ENCODE measurements around the gene ZBTB45. TPM values are rescaled to one million over a fixed set of nuclear protein-coding genes. Genes with fewer than 3 reads are reported as not detected.
A peak's percentile ranks its signal among the peaks of the same experiment; 100 is the strongest.

Gene ZBTB45
- total RNA-seq, 8 experiments from 2014 or later = 6.5 to 15.4 (median 7.7) TPM

DNA sequence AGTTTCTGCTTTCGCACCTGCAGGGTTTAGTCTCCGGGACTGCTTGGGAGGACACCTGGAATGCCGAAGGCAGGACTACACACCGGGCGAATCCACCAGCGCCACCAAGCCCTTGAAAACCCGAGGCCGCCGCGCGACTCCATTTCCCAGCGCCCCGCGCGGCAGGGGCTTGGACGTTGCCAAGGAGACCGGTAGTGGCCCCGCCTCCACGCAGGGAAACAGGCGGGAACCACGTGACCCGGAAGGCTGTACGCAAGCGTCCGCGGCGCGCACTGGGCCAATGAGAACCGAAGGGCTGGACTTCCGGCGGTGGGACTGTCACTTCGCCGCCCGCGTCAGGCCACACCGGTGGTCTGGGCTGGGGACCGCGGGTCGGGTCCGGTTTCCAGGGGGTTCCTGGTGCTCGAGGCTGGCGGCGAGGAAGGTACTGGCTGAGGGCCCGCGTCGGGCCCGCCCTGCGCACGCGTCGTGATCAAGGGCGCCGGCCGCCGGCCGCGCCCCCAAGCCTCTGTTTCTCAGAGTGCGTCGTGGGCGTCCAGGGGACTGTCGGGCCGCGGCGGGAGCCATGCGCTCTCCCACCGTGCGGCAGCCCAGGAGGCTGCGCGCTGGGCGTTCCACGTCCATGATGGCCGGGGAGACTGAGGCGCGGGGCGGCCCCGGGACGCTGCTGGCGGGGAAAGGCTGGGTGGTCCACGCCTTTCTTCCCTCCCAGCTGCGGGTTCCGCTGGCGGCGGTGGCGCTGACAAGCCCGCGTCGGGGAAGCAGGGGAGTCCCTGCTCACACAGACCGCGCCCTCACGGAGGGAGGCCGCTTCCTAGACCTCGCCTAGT, 52.6 kb downstream of the ZBTB45 start, which contains the start of gene ZNF324:
Gene ZNF324 (plus strand): TSS at position 321 of the 830 bp plus-strand sequence. CDS start 2,106 bp downstream, outside the sequence.
- 0% methylated on average over 1 to 11 of the region's 92 CpGs; no CpG with 5 or more reads in 2 of the 10 experiments for WGBS, 10 experiments
- Histone ChIP-seq H3K4me1 (replicated peaks in 1 of 2) (peaks cover 8% of the 10 kb centered on the region in 2 donors), H3K27ac (peak within 1 kb of the TSS; percentile 68 to 70), H3K4me3 (peak within 1 kb of the TSS; percentile 48 to 90 (median 67))
- peak; percentile 83 to 96 (median 94) for ATAC-seq (replicated peaks in 6 of 8)
- in situ Hi-C loops (cut with MboI; ENCODE audit: low pct_unique_long_range_greater_than_20kb in 2 of 9, low sequenced_read_pairs in 9 of 9, unreplicated experiment in 9 of 9) = no loop called here

DNA sequence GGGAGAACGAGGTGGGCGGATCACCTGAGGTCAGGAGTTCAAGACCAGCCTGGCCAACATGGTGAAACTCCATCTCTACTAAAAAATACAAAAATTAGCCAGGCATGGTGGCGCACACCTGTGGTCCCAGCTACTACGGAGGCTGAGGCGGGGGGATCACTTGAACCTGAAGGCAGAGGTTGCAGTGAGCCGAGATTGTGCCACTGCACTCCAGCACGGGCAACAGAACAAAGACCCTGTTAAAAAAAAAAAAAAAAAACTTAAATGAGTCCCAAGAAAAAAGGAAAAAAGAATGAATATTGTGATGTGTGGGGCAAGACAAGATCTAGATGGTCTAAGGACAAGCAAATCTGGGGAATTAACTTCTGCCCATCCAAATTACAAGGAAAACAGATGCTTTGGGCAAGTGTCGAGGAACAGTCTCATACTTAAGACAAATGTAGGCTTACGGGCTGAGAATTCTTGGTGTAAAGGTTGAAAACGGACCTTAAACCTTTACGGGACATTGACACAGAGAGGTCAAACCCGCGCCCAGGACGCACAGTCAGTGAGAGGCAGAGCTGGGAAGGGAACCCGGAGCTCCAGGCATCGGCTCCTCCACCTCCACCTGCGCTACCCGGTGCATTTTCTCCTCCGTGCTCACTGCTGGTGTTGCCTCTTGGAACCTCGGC, 53.4 kb downstream of the ZBTB45 start:
- in situ Hi-C loops (cut with MboI; ENCODE audit: low pct_unique_long_range_greater_than_20kb in 2 of 9, low sequenced_read_pairs in 9 of 9, unreplicated experiment in 9 of 9) = no loop called here
- no peak overlapping the region for H3K27ac ChIP-seq

More for the DNA sequence above, 53.4 kb downstream of the ZBTB45 start:
- Histone ChIP-seq H3K4me1 (replicated peaks in 1 of 2) (peaks cover 8% of the 10 kb centered on the region in 2 donors), H3K4me3 (peak overlapping the region; percentile 48 to 90 (median 67))
- peak; percentile 4 to 34 (median 26) for ATAC-seq (replicated peaks in 6 of 8)
- WGBS, 10 experiments = 21 to 71% (median 38%) methylated on average over 4 to 16 of the region's 20 CpGs

Other genes with a start within 250 kb of the ZBTB45 start
- gene ZNF8, start 240.9 kb downstream of the ZBTB45 start, total RNA-seq = 10 to 100 TPM in 5 of 8 experiments, 1 to 10 TPM in 3; 5.7 to 15.7 (median 10.6) TPM
- gene ERVK3-1, start 214.4 kb downstream of the ZBTB45 start, total RNA-seq = 10 to 100 TPM; 38.0 to 72.5 (median 53.6) TPM
- 1 to 10 TPM; 2.0 to 4.1 (median 3.3) TPM for gene ZSCAN22, start 192.8 kb downstream of the ZBTB45 start, total RNA-seq
- gene A1BG, start 166.3 kb downstream of the ZBTB45 start, total RNA-seq = 10 to 100 TPM in 6 of 8 experiments, 1 to 10 TPM in 1, not detected in 1; 4.4 to 84.0 (median 63.6) TPM
- gene ZNF497, start 157.1 kb downstream of the ZBTB45 start, total RNA-seq = 10 to 100 TPM in 1 of 8 experiments, 1 to 10 TPM in 5, under 1 TPM in 2; 0.61 to 10.2 (median 5.3) TPM
- gene ZNF837, start 138.8 kb downstream of the ZBTB45 start, total RNA-seq = 1 to 10 TPM; 1.1 to 3.2 (median 1.6) TPM
- gene RPS5, start 132.5 kb downstream of the ZBTB45 start, total RNA-seq = 1,000 to 10,000 TPM; 1,054 to 2,751 (median 1,702) TPM
- not detected for gene RNF225, start 124.2 kb downstream of the ZBTB45 start, total RNA-seq
- 10 to 100 TPM; 15.1 to 23.3 (median 17.5) TPM for gene ZNF584, start 111.2 kb downstream of the ZBTB45 start, total RNA-seq
- gene ZNF132, start 79.7 kb downstream of the ZBTB45 start, total RNA-seq = 10 to 100 TPM in 2 of 8 experiments, 1 to 10 TPM in 6; 5.2 to 13.2 (median 7.4) TPM
- 10 to 100 TPM in 5 of 8 experiments, 1 to 10 TPM in 3; 7.3 to 14.5 (median 10.5) TPM for gene ZNF324B, start 68.2 kb downstream of the ZBTB45 start, total RNA-seq
- gene ZNF324, start 52.7 kb downstream of the ZBTB45 start, total RNA-seq = 10 to 100 TPM in 7 of 8 experiments, 1 to 10 TPM in 1; 8.5 to 21.3 (median 17.2) TPM
- gene ZNF446, start 43.5 kb downstream of the ZBTB45 start, total RNA-seq = 10 to 100 TPM; 11.8 to 19.8 (median 14.6) TPM
- 10 to 100 TPM; 11.0 to 26.3 (median 20.2) TPM for gene SLC27A5, start 7.8 kb downstream of the ZBTB45 start, total RNA-seq
- 100 to 1,000 TPM; 195 to 521 (median 274) TPM for gene TRIM28, start 24.3 kb upstream of the ZBTB45 start, total RNA-seq
- 100 to 1,000 TPM; 106 to 165 (median 138) TPM for gene CHMP2A, start 35.3 kb upstream of the ZBTB45 start, total RNA-seq
- 10 to 100 TPM; 49.3 to 82.7 (median 70.9) TPM for gene UBE2M, start 38.8 kb upstream of the ZBTB45 start, total RNA-seq
- gene MZF1, start 53.5 kb upstream of the ZBTB45 start, total RNA-seq = 10 to 100 TPM; 14.6 to 49.3 (median 17.0) TPM